ENCODE results near the gene EGFLAM. TPM values are rescaled to one million over a fixed set of nuclear protein-coding genes. Genes with fewer than 3 reads are reported as not detected.

EGFLAM gene
- total RNA-seq, 1 donor = 11.2 TPM

GRCh38 chr5:38237681-38238080 is 20.7 kb upstream of the EGFLAM start:
- Histone ChIP-seq H3K9me3 (ENCODE audit: low read depth, low read length) (no peaks in the 10 kb centered on the region), H3K79me2 (ENCODE audit: insufficient read depth, low read length) (no peaks in the 10 kb centered on the region), H3K27ac (ENCODE audit: low read depth, low read length) (no peak overlapping the region), H2AFZ (ENCODE audit: low read length) (no peak overlapping the region), H4K20me1 (ENCODE audit: insufficient read depth, low read length) (no peaks in the 10 kb centered on the region), H3K36me3 (ENCODE audit: insufficient read depth, low read length) (no peaks in the 10 kb centered on the region), H3K4me2 (ENCODE audit: insufficient read depth, low read length) (no peak overlapping the region), H3K4me1 (ENCODE audit: insufficient read depth, low read length) (no peaks in the 10 kb centered on the region), H3K4me3 (ENCODE audit: insufficient read depth, low read length) (no peak overlapping the region), H3K27me3 (ENCODE audit: insufficient read depth, low read length) (peaks cover 8% of the 10 kb centered on the region)
- no peak for TF ChIP-seq CTCF (IDR thresholded peaks at IDR 0.05; ENCODE audit: extremely low read depth, low read depth, low read length)
- no peak for DNase-seq (ENCODE audit: insufficient read length, low spot score, missing footprints)

DNA sequence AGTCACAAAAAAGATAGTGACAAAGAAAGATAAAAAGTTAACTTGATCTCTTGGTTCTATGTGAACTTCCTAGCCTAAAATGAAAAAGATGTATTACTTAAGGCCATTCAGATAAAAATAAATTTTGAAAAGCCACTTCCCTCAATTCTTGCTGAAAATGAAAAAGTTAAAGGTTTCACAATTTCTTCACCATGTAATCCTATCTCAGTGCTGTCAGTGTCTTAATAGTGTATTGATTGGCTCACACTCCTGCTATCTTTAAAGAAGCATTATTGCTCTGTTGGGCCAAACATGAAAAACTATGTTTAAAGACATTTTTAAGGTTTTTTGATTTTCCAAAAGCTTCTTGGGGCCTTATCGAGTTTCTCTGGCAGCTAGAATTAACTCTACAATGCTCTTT is 18.1 kb upstream of the EGFLAM start:
- no peak for TF ChIP-seq CTCF (IDR thresholded peaks at IDR 0.05; ENCODE audit: extremely low read depth, low read depth, low read length)
- no peak overlapping the region for H3K4me2 ChIP-seq (ENCODE audit: insufficient read depth, low read length)

GRCh38 chr5:38241655-38242054 is 16.7 kb upstream of the EGFLAM start:
- Histone ChIP-seq H3K27ac (ENCODE audit: low read depth, low read length) (no peak overlapping the region), H3K79me2 (ENCODE audit: insufficient read depth, low read length) (no peaks in the 10 kb centered on the region), H2AFZ (ENCODE audit: low read length) (no peak overlapping the region), H3K9me3 (ENCODE audit: low read depth, low read length) (no peaks in the 10 kb centered on the region), H3K4me1 (ENCODE audit: insufficient read depth, low read length) (no peaks in the 10 kb centered on the region), H3K27me3 (ENCODE audit: insufficient read depth, low read length) (peaks cover 25% of the 10 kb centered on the region), H3K36me3 (ENCODE audit: insufficient read depth, low read length) (no peaks in the 10 kb centered on the region), H3K4me2 (ENCODE audit: insufficient read depth, low read length) (no peak overlapping the region), H4K20me1 (ENCODE audit: insufficient read depth, low read length) (no peaks in the 10 kb centered on the region), H3K4me3 (ENCODE audit: insufficient read depth, low read length) (no peak overlapping the region)
- DNase-seq (ENCODE audit: insufficient read length, low spot score, missing footprints) = no peak
- TF ChIP-seq CTCF (IDR thresholded peaks at IDR 0.05; ENCODE audit: extremely low read depth, low read depth, low read length) = no peak

More for the DNA sequence above, 18.1 kb upstream of the EGFLAM start:
- DNase-seq (ENCODE audit: insufficient read length, low spot score, missing footprints) = no peak
- H4K20me1 ChIP-seq (ENCODE audit: insufficient read depth, low read length) = no peaks in the 10 kb centered on the region
- no peaks in the 10 kb centered on the region for H3K36me3 ChIP-seq (ENCODE audit: insufficient read depth, low read length)
- no peak overlapping the region for H2AFZ ChIP-seq (ENCODE audit: low read length)
- peaks cover 18% of the 10 kb centered on the region for H3K27me3 ChIP-seq (ENCODE audit: insufficient read depth, low read length)
- no peaks in the 10 kb centered on the region for H3K9me3 ChIP-seq (ENCODE audit: low read depth, low read length)
- no peaks in the 10 kb centered on the region for H3K79me2 ChIP-seq (ENCODE audit: insufficient read depth, low read length)
- H3K4me1 ChIP-seq (ENCODE audit: insufficient read depth, low read length) = no peaks in the 10 kb centered on the region
- H3K4me3 ChIP-seq (ENCODE audit: insufficient read depth, low read length) = no peak overlapping the region
- no peak overlapping the region for H3K27ac ChIP-seq (ENCODE audit: low read depth, low read length)

DNA sequence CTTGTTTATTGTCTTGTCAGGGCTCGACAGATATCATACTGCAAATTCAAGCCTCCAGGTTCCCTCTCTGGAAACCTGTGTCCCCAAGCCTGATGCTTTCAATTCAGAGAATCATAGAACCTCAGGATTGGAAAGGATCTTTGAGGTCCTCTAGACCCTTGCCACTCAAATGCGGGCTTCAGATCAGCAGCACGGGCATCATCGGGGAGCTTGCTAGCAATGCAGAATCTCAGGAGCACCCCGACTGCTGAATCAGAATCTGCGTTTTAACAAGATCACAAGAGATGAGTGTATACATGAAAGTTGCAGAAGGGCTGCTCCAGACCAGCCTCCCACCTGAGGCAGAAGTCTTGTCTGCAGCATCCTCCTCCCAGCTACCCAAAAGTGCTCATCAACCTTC is 13.1 kb upstream of the EGFLAM start:
- Histone ChIP-seq H3K9me3 (ENCODE audit: low read depth, low read length) (no peaks in the 10 kb centered on the region), H2AFZ (ENCODE audit: low read length) (no peak overlapping the region), H3K4me3 (ENCODE audit: insufficient read depth, low read length) (no peak overlapping the region), H3K79me2 (ENCODE audit: insufficient read depth, low read length) (no peaks in the 10 kb centered on the region), H3K4me2 (ENCODE audit: insufficient read depth, low read length) (no peak overlapping the region), H3K4me1 (ENCODE audit: insufficient read depth, low read length) (no peaks in the 10 kb centered on the region), H3K27ac (ENCODE audit: low read depth, low read length) (no peak overlapping the region), H3K36me3 (ENCODE audit: insufficient read depth, low read length) (no peaks in the 10 kb centered on the region), H4K20me1 (ENCODE audit: insufficient read depth, low read length) (no peaks in the 10 kb centered on the region), H3K27me3 (ENCODE audit: insufficient read depth, low read length) (peaks cover 28% of the 10 kb centered on the region)
- DNase-seq (ENCODE audit: insufficient read length, low spot score, missing footprints) = no peak
- no peak for TF ChIP-seq CTCF (IDR thresholded peaks at IDR 0.05; ENCODE audit: extremely low read depth, low read depth, low read length)
